HS-5 (cell line): Measurements from ENCODE around the gene IL36A.
A peak's percentile ranks its signal among the peaks of the same experiment; 100 is the strongest.

Experiments
- DNase-seq: peaks from one replicate; pipeline ENCODE4 v3.0.0-alpha.2; 2012; ENCODE audit warnings: low read depth

IL36A gene

GRCh38 chr2:113005030-113005509, at the start of gene IL36A:
Gene IL36A (plus strand): TSS chr2:113005459. CDS start chr2:113005872, 413 bp downstream.
- no peak for DNase-seq

GRCh38 chr2:112957511-112957910, 47.7 kb upstream of the IL36A start:
- DNase-seq, result no peak

GRCh38 chr2:112958428-112959108, 46.7 kb upstream of the IL36A start:
- DNase-seq, result peak; percentile 42

GRCh38 chr2:112959109-112959812, 46.0 kb upstream of the IL36A start:
- no peak for DNase-seq

GRCh38 chr2:112960230-112960825, 44.9 kb upstream of the IL36A start:
- DNase-seq, result no peak

- DNase-seq, result no peak
These were observed 42.7 kb upstream of the IL36A start for GRCh38 chr2:112962308-112963175.

- DNase-seq, result no peak
These were observed 38.2 kb upstream of the IL36A start for GRCh38 chr2:112967023-112967422.

GRCh38 chr2:112972423-112973086, 32.7 kb upstream of the IL36A start:
- DNase-seq, result no peak

GRCh38 chr2:112973156-112973555, 32.1 kb upstream of the IL36A start:
- no peak for DNase-seq

- no peak for DNase-seq
These were observed 27.7 kb upstream of the IL36A start, which contains the start of gene IL36G for GRCh38 chr2:112977559-112978056. Gene IL36G (plus strand): TSS chr2:112978006. CDS start chr2:112978639, 633 bp downstream.

GRCh38 chr2:112979731-112980130, 25.5 kb upstream of the IL36A start:
- DNase-seq, result no peak

GRCh38 chr2:112980537-112980936, 24.7 kb upstream of the IL36A start:
- DNase-seq, result no peak

GRCh38 chr2:112985090-112985489, 20.2 kb upstream of the IL36A start:
- no peak for DNase-seq

GRCh38 chr2:112989611-112990010, 15.6 kb upstream of the IL36A start:
- DNase-seq, result no peak

GRCh38 chr2:112993831-112994230, 11.4 kb upstream of the IL36A start:
- no peak for DNase-seq

- DNase-seq, result no peak
These were observed 10.6 kb upstream of the IL36A start for GRCh38 chr2:112994648-112995047.

- DNase-seq, result no peak
These were observed 9.8 kb upstream of the IL36A start for GRCh38 chr2:112995346-112995920.

GRCh38 chr2:112996635-112997034, 8.6 kb upstream of the IL36A start:
- no peak for DNase-seq

GRCh38 chr2:112997151-112997550, 8.1 kb upstream of the IL36A start:
- no peak for DNase-seq

- no peak for DNase-seq
These were observed 4.8 kb upstream of the IL36A start for GRCh38 chr2:113000436-113000835.

GRCh38 chr2:113002677-113003076, 2.6 kb upstream of the IL36A start:
- no peak for DNase-seq
